NCI-H1436 (cell line): ENCODE data around the gene SIK2.

ENCODE experiments used
- DNase-seq: peaks from one replicate; lab custom pipeline; 2025; lab: John Stamatoyannopoulos, UW

The SIK2 gene

DNA sequence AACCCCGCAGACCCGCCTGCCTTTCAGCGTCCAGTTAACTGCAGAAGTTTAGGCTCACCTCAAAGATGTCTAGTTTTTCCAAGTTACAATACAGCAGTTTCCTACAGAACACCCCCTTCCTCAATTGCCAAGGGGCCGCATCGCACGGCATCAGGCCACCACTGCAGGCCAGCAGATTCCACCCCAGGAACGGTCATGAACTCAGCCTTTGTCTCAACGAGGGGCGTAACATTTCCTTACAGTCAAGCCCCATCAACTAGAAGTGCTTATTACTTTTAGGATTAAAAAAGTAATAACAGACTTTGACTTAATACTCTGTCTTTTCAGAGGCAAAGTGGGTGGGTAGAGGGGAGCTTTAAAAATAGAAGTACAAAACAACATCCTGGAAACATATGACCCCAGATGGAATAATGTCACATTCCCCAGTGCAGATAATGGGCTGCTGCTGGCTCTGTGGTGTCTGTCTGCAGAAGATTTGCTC lies 127.6 kb downstream of the SIK2 start:
- DNase-seq: no peak

DNA sequence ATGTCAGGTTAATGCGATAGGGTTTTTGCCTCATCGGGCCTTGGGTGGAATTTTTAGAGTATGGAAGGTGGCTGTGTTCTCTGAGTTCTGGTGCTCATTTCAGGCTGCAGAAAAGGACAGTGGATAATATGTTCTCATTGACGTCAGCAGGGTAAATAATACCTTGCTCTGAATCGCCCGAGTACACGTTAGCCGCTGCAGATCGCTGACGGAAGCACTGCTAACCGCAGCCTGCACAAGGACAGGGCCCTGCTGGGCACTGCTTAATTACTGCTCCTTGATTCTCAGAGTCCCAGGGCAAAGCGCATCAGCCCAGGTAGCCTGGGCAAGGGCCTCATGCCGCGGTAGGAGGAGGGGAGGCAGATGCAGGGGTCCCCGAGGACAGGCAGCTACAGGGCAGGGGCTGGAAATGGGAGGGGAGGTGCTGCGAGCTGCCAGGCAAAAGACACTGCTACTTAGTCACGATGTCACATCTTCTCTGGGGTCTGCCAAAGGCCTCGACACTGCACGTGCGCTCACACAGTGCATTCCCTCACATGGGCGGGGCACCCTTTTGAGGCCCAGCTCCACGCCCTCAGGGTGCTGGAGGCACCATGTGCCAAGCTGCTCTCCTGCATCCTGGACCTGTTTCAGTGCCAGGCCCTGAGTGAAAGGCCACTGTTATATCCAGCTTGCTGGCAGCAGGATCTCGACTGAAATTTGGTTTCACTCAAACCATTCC lies 128.8 kb downstream of the SIK2 start:
- peak; percentile 53 for DNase-seq

DNA sequence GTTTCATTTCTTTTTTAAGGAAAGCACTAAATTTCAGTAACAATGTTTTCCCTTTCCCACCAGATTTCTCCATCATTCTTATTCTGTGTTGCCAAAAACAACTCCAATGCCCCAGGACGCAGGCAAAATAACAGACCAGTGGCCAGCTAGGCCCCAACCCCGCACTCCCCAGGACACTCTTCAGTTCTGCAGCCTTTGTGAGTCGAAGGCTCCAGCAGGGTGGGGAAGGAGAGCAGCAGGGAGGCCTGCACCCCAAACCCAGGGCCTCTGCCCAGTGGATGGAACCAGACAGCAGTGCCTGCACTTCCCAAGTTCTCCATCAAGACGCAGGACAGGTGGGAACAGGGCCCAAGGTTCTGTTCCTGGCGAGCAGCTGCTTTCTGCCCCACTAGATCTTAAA lies 129.6 kb downstream of the SIK2 start:
- no peak for DNase-seq

DNA sequence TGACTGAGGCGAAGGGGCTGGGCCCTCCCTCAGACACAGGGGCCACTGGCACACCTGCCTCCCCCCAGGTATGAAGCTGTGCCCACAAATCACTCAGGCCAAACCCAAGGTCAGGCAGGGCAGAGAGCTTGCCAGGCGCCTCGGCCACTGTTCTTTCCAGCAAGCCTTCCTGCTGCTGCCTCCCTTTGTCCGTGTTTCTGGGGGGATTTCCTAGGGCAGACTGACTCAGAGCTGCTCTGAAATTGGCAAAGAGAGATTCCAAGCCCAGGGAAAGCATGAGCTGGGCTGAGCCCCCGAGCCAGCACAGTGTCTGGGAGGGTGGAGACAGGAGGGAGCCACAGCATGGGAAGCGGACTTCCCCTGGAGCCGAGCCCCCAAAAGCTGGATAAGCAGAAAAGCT lies 130.8 kb downstream of the SIK2 start:
- no peak for DNase-seq

DNA sequence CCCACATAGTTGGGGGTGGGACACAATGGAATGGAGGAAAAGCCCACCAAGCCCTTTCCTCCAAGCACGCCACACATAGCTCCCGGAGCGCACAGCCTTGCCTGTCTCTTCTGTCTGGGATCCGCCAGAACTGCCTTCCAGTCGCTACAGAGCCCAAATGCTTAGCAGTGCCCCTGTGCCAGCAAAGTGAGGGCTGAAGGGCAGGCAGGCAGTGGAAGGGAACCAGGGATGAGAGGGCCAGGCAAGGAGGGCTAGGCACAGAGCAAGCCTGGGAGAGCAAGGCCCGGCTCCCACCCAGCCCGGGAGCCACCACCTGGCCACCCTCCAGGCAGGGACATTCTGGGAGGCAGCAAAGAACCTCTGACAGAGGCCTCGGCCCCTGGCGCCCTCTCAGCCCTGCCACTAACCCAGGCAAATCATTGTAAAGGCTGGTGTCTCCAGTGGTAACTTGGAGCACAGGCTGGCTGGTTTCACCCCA lies 131.4 kb downstream of the SIK2 start:
- DNase-seq: no peak

DNA sequence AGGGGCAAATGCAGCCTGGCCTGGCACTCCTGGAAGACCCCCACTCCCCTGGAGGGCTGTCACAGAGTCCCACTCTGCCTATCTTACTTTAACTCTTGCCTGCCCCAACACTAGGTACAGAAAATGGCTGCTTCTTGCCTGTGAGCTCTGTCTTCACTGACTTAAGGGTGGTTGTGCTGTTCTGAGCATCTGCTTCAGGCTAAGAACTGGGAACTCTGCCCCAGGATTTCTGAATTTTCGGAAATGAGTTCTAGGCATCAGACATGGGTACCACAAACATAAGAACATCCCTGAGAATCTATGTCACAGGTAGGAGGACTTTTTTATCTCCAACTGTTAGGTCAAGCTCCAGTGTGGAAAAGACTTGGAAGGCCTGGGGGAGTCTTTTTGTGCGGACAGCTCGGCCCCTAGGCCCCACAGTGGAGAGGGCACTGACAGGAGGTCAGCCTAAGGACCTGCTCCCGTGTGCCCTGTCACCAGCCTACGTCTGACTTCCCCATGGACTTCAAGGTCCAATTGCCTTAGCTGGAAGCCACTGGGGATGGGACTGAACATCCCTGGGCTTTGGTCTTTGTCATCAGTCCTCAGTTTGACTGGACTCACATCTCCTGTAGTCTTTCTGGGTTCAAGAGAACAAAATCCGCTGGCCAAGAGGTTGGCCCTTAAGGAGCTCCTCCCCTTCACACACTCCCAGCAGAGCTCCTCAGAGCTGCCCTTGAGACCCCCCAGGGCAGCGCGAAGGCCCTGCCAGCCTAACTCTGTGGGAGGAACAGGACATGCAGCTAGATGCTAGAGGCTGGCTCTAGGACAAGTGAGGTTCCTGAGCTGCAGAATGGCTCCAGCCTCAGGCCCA lies 132.1 kb downstream of the SIK2 start:
- no peak for DNase-seq

DNA sequence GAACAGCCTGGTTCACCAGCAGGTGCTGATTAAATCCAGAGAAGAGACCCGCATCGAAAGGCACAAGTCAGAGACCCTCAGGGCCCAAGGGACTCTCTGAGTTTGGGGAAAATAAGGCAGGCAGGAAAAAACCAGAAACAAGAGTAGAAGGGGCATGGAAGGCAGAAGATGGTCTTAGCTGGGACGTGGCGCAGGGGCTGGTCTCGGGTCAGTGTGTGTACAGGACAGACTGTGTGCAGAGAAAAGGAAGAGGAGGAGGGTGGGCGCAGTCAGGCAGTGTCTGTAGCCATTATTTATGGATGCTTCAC lies 132.7 kb downstream of the SIK2 start:
- DNase-seq: no peak

DNA sequence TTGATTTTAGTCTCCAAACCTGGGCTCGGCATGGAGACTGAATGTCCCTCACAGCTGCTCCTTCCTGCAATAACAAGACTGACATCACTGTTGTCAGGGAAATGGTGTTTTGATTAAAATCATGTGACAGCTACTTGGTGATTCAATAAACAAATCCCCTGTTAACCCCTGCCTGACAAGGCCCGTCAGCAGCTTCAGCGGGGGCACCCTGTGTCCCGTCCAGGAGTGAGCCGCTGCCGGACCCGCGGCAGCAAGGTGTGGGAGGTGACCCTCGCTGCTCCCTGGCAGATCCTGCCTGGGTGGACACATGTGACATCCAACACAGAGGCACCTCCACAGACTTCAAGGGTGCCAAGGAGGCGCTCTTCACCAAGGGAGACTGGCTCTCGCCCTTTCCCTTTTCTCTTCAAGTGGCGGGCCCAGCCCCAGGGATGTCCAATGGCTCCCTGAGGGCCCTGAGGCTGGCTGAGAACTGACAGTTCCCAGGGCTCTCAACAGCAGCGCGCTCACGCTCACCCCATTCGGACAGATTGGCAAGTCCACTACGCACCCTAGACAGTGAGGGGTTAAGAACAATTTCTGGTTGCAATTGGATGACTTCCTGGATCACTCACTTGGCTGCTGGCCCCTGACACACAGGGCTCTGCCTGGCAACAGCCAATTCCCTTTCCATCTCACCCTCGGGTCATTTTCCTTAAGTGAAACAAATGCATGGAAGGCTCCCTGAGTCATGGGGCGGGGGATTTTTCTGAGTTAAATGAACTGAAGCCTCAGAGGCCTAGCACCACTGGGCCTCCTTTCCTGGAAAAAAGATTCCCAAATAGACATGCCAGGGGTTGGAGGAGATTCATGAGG lies 133.2 kb downstream of the SIK2 start:
- peak; percentile 64 for DNase-seq

DNA sequence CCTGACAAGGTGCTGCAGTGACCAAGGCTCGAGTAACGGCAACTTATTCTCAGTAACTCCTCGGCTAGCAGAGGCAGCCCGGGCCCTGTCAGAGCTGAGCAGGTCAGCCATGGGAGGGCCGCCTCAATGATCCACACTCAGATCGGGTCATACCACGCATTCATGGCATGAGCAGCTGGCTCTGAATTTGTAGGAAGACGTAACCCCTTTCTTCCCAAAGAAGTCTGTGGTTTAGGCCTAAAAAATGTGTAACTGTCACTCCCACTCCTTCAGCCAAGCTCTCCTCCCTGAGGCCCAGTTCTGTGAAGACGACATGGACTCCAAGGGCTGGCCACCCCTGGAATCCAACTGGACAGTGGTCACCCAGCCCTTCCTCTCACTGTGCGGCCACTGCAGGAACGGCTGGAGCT lies 133.9 kb downstream of the SIK2 start:
- no peak for DNase-seq

DNA sequence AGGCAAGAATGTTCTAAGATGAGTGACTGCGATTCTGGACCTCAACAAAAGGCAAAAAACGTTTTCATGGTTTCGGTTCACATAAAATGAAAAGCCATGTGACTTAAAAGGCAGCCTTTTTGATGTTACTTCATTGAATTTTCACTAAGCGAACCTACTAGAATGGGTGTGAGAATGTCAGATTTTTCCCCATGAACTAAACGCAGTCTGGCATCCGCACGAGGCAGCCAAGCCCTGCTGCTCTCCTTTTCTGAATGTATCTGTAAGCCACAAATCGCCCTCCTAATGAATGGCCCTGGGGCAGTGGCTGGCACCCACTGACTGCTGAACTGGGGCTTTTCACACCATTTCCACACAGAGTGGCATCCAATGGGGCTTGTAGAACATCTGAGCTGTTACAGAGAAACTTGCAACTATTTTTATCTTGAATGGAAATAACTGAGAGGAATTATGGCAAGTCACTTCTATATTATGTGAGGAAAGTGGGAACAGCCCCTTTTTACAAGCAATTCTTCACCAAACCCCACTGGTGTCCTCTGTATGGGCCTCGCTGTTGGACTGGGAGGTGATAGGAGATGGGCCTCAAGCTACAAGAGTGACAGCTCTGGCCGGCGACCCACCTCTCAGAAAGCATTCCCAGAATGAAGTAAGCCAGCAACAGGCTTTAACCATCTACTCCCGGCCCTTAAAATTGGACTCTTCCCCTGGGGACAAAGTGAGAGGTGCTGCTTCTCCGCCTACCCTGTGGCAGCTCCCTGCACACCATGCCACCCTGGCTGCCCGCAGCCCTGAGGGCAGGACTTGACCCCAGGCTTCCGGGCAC lies 134.6 kb downstream of the SIK2 start:
- DNase-seq: no peak

DNA sequence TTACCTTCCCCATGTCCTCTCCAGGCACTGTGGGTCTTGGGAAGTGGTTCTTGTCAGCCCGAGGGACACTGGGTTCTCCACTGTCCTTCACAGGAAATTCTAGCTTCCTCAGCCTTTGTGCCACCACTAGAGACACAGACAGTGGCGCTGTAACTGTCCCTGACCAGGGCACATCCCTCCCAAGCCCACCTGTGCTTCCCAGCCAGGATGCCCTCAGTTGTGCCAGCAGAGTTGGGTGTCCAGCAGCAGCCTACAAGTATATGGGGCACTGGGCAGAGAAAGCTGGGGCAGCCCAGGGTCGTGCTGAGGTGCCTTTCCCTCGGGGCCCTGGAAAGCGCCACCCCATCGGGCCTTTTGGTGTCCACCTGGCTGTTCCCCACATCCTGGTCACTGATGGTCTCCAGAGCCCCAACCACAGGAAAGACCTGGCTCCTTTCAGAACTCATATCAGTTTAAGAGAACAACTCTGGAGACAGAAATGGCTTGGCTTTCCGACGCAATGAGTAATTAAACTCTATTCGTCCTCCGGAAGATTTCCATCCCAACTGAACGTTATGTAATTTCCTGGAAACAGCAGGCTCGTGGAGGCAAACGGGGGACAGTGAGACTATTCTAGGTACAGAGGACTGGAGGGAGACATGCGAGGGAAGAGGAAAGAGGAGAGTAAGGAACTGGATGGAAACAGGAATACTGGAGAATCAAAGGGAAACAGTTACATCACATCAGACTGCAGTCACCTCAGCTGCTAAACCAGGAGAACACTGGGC lies 135.4 kb downstream of the SIK2 start:
- DNase-seq: no peak

DNA sequence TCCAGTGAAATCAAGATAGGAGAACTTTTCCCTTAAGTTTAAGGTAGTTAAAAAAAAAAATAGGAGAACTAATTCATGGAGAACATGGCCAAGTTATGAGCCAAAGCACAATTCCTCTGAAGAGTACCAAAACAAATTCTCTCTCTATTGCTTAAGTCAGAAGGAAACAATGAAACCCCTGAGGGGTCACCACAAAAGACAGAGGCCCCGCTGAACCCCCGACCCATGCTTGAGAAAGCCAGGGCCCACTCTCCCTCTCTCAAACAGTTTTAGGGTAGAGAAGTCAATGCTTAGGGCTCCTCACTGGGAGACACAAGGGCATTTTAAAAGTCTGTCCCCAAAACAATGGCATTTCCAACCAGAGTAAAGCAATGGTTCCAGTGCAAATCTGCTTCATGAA lies 137.1 kb downstream of the SIK2 start:
- DNase-seq: no peak

DNA sequence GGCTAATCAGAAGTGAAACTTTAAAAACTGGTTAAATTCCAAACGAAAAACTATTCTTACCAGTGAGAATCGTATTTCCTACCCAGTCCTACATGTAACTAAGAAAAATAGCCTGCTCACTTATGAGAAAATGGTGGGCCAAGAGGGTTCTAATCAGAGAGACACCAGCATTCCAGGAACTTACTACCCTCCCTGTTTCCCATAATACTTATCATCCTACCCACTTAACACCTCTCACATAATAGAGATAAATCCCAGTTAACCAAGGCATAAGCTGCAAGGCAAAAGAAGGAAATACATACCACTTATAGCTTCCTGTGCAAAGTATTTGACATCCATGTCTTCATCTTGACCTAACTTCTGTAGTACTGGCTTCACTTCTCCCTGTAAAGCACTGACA lies 139.5 kb downstream of the SIK2 start:
- DNase-seq: no peak

DNA sequence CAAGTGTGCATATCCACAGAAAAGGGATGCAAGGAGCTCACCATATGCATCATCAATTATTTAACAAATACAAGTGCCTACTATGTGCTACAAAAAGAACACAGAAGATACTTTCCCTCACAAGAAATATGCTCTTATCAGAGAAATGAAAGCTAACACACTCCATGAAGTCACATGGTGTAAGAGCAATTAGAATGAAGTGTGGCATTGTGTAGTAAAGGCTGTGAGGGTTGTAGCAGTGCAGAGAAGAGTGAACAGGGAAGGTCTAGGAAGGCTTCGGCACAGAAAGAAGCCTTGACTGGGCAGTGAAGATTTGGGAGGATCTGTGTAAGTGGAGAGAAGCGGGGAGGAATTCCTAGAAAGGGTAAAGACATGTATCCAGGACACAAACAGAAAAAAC lies 141.5 kb downstream of the SIK2 start:
- no peak for DNase-seq

DNA sequence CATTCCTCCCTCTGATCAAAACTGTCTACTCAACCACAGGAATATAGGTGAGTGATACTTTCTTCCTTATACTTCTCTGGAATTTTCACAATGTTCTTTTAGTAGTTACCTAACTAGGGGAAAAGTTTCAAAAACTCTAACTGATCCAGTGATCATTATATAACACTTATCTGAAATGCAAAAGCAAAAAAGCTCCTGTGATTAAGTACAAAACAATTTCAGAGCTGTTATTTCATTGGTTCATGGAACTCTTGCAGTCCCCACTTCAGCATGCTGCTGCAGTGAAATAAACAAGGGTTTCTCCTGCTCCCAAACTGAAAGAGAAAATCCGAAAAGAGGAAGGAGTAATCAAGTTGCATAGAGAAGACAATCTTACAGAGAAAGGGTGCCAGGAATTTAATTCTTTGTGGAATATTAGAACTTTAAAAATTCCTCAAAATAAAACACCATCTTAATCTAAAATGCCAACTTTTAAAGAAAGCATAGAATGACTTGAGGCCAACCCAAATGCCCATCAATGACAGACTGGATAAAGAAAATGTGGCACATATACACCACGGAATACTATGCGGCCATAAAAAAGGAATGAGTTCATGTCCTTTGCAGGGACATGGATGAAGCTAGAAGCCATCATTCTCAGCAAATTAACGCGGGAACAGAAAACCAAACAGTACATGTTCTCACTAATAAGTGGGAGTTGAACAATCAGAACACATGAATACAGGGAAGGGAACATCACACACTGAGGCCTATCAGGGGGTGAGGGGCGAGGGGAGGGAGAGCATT lies 143.7 kb downstream of the SIK2 start:
- no peak for DNase-seq

DNA sequence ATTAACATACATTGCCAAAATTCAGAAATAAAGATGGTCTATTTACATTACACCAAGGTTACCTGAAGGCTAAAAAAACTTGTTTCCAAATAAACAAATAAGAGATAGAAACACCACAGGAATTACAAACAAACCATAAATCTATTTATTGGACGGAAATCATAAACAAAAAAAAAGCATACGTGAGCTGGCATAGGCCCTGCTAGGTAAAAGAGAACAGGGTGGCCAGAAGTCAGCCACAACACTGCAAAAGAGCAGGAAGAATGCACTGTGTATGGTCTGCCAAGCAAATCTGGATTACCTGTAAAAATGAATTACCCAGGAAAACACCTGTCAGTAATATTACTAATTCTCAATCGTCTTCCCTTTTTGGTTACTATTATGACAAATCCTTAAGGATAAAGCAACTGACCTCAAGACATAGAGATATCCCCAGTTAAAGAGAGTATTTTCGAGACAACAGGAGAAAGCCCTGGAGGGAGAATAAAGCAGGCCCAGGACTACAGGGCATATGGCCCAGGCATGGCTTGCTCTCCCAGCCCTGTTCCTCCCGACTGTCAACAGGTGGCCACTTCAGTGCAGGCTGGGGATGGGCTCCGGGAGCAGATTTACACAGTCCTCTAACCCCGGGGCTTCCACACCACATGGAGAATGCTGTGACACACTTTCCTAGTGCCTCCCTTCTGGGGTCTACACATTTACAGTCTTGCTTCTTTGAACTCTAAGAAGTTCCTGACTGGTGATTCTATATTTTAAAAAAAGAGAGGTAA lies 146.0 kb downstream of the SIK2 start:
- DNase-seq: no peak

DNA sequence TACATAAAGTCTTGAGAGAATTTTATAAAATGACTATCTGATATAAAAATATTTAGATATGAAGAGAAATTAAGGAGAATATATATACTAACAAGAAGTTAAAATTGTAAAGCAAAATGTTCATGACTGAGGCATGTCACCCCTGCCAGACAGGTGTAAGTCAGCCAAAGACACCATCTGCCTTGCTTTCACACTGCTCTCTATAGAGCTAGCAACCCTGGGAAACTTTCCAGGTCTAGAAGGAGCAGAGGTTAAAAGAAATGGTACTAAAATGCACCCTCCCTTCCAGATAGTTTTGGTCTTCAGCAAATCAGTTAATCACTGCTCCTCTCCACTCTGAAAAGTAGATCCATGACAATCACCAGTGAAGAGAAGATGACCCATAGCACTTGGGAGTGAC lies 147.4 kb downstream of the SIK2 start:
- no peak for DNase-seq

DNA sequence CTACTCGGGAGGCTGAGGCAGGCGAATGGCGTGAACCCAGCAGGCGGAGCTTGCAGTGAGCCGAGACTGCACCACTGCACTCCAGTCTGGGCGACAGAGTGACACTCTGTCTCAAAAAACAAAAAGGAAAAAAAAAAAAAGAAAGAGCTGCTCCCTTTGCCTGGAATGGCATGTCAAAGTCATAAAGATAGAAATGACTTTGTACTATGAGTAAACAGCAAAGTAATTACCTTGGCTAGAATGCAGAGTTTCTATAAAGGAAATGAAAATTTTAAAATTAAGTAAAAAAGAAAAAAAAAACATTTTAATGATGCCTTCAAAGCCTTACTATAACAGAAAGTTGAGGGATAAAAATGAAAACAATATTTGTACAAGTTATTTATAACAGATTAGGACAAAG lies 153.8 kb downstream of the SIK2 start:
- no peak for DNase-seq

DNA sequence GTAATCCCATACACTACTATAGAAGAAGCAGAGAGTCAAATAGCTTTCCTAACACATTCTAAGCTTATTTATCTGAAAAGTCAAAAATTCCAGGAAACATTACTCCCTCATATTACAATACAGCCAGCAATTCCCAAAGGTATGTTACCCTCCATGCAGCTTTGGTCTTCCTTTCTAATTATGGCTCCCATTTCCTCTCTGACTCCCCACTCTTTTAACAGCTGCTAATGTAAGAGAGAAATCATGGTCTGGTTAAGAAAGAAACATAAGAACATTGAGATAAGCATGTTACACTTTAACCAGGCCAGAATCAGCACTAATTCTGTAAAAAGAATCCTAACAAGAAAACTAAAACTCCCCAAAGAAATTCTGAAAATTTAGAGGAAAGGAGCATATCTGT lies 157.1 kb downstream of the SIK2 start:
- DNase-seq: no peak
